Keratinocyte (primary cell): ENCODE results near the gene UFSP1. TPM values are rescaled to one million over a fixed set of nuclear protein-coding genes. Genes with fewer than 3 reads are reported as not detected.

ENCODE experiments used
- DNase-seq: peaks from one replicate; pipeline ENCODE4 v3.0.0-alpha.2; 2011; ENCODE audit warnings: low read depth, missing footprints, low spot score
- FAIRE-seq: peaks from 2 replicates; lab custom pipeline; 2011; peaks lifted over from hg19 to GRCh38; lab: Jason Lieb, UNC
- H2AFZ ChIP-seq: 2 replicates; pipeline ENCODE4 v1.6.0; 2012; ENCODE audit warnings: low read length, control low read depth, inconsistent platforms; ENCODE audit not compliant: control insufficient read depth
- H3K27ac ChIP-seq: 2 replicates; pipeline ENCODE4 v1.5.1; 2011; ENCODE audit warnings: low read length; ENCODE audit not compliant: control insufficient read depth, insufficient read depth
- H3K27me3 ChIP-seq: 3 replicates; pipeline ENCODE4 v1.6.0; 2011; ENCODE audit warnings: low read length; ENCODE audit not compliant: control insufficient read depth, insufficient read depth; ENCODE audit errors: extremely low read depth
- H3K36me3 ChIP-seq, 2 experiments: 2 replicates in 1 of 2; 3 replicates in 1 of 2; pipeline ENCODE4 v1.5.1; 2011; ENCODE audit warnings: low read length in 2 of 2, mild to moderate bottlenecking in 1 of 2; ENCODE audit not compliant: control insufficient read depth in 2 of 2, insufficient read depth in 2 of 2; ENCODE audit errors: extremely low read depth in 1 of 2
- H3K4me1 ChIP-seq: 3 replicates; pipeline ENCODE4 v1.5.1; 2011; ENCODE audit warnings: low read length; ENCODE audit not compliant: control insufficient read depth, insufficient read depth; ENCODE audit errors: extremely low read depth
- H3K4me2 ChIP-seq: 3 replicates; pipeline ENCODE4 v1.6.0; 2011; ENCODE audit warnings: low read depth, low read length; ENCODE audit not compliant: control insufficient read depth, insufficient read depth; ENCODE audit errors: extremely low read depth
- H3K4me3 ChIP-seq, 3 experiments: fragments of 200-600 bp in 1 of 3; sonication (generic) in 1 of 3; 2 replicates in 2 of 3; 3 replicates in 1 of 3; pipeline ENCODE4 v1.5.1; 2011 to 2016; ENCODE audit warnings: low read length in 3 of 3, mild to moderate bottlenecking in 3 of 3, control low read depth in 2 of 3, inconsistent platforms in 1 of 3, low read depth in 1 of 3, mixed read lengths in 1 of 3, mixed run types in 1 of 3, moderate library complexity in 1 of 3; ENCODE audit not compliant: control insufficient read depth in 2 of 3, insufficient read depth in 2 of 3; ENCODE audit errors: extremely low read depth in 1 of 3
- H3K79me2 ChIP-seq: 2 replicates; pipeline ENCODE4 v1.6.0; 2012; ENCODE audit warnings: low read length; ENCODE audit not compliant: control insufficient read depth, insufficient read depth
- H3K9ac ChIP-seq: 3 replicates; pipeline ENCODE4 v1.6.0; 2011; ENCODE audit warnings: low read length; ENCODE audit not compliant: control insufficient read depth, insufficient read depth; ENCODE audit errors: extremely low read depth
- H3K9me1 ChIP-seq: 3 replicates; pipeline ENCODE4 v1.6.0; 2011; ENCODE audit warnings: low read length; ENCODE audit not compliant: control insufficient read depth, insufficient read depth; ENCODE audit errors: extremely low read depth
- H3K9me3 ChIP-seq: 2 replicates; pipeline ENCODE4 v1.5.1; 2012; ENCODE audit warnings: low read depth, low read length; ENCODE audit not compliant: control insufficient read depth
- H4K20me1 ChIP-seq: 3 replicates; pipeline ENCODE4 v1.6.0; 2011; ENCODE audit warnings: low read length; ENCODE audit not compliant: control insufficient read depth, insufficient read depth; ENCODE audit errors: extremely low read depth
- EZH2 ChIP-seq: IDR thresholded peaks from one replicate; pipeline ENCODE4 v1.6.1; 2012; ENCODE audit warnings: inconsistent platforms, mild to moderate bottlenecking, low read length, moderate library complexity
- dilution Hi-C: fragments of 300-500 bp; cut with MboI; formaldehyde crosslinking; loops from one replicate; pipeline ENCODE4 v1.7.0; 2020; ENCODE audit warnings: low sequenced_read_pairs; ENCODE audit not compliant: extremely low pct_ligation_motif_present
- polyA plus RNA-seq, 5 experiments: library from polyadenylated mRNA; depleted of rRNA in 3 of 5; stranded (reverse) in 3 of 5; stranded (forward) in 1 of 5; unstranded in 1 of 5; fragments of >200 nt; gene quantifications; 1 replicate in 1 of 5; 2 replicates in 3 of 5; 3 replicates in 1 of 5; pipeline versions ENCODE4 v1.2.1 to v1.2.3, GENCODE V29; 2011 to 2012; ENCODE audit warnings: missing spikeins in 2 of 5, low read depth in 1 of 5, low replicate concordance in 1 of 5
- TF ChIP-seq, protein P1 (sequence below), 3 experiments: IDR thresholded peaks in 1 of 3; conservative IDR thresholded peaks in 1 of 3; optimal IDR thresholded peaks in 1 of 3; 2 replicates in 2 of 3; 3 replicates in 1 of 3; pipeline versions ENCODE3 to v1.5.1; 2011; ENCODE audit warnings: low read length in 3 of 3, mild to moderate bottlenecking in 3 of 3, moderate library complexity in 2 of 3, control low read depth in 1 of 3, inconsistent platforms in 1 of 3; ENCODE audit not compliant: insufficient read depth in 2 of 3; ENCODE audit errors: extremely low read depth in 1 of 3

The UFSP1 gene
- polyA plus RNA-seq, 1 donor (not counting 4 experiments of a cell fraction or from before 2014, with no cell fraction given): 1.0 TPM

DNA sequence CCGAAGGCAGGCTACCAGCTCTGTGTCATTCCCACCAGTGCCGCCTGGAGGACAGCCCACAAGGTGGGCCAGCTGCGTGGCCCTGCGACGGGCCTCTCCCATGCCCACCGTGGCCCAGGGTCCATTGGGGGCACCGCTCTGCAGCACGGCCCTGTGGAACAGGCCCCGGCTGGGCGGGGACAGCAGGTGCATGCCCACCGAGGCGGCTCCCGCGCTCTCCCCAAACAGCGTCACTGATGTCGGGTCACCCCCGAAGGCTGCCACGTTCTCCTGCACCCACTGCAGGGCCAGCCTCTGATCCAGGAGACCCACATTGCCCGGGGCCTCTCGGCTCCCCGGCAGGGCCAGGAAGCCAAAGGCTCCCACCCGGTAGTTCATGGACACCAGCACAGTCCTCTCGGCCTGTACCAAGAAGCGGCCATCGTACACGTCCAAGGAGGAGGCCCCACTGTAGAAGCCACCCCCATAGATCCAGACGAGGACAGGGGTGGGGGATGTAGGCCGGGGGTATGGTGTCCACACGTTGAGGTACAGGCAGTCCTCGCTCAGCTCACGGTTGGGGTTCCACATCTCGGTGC lies 3.9 kb upstream of the UFSP1 start:
- no peak overlapping the region for H3K9ac ChIP-seq
- no peaks in the 10 kb centered on the region for H3K9me1 ChIP-seq
- H3K27ac ChIP-seq: no peak overlapping the region
- H2AFZ ChIP-seq: no peak overlapping the region
- DNase-seq (no peak), FAIRE-seq (no peak)
- H3K4me2 ChIP-seq: no peak overlapping the region
- TF ChIP-seq, protein P1, sequence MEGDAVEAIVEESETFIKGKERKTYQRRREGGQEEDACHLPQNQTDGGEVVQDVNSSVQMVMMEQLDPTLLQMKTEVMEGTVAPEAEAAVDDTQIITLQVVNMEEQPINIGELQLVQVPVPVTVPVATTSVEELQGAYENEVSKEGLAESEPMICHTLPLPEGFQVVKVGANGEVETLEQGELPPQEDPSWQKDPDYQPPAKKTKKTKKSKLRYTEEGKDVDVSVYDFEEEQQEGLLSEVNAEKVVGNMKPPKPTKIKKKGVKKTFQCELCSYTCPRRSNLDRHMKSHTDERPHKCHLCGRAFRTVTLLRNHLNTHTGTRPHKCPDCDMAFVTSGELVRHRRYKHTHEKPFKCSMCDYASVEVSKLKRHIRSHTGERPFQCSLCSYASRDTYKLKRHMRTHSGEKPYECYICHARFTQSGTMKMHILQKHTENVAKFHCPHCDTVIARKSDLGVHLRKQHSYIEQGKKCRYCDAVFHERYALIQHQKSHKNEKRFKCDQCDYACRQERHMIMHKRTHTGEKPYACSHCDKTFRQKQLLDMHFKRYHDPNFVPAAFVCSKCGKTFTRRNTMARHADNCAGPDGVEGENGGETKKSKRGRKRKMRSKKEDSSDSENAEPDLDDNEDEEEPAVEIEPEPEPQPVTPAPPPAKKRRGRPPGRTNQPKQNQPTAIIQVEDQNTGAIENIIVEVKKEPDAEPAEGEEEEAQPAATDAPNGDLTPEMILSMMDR (optimal IDR thresholded peaks at IDR 0.05 in 1 of 3, IDR thresholded peaks at IDR 0.05 in 1 of 3, conservative IDR thresholded peaks at IDR 0.05 in 1 of 3; ENCODE audit: extremely low read depth in 1 of 3, insufficient read depth in 2 of 3, low read length in 3 of 3): no peak
- TF ChIP-seq EZH2: no peak
- peaks cover 30% of the 10 kb centered on the region for H3K4me1 ChIP-seq
- no peaks in the 10 kb centered on the region for H3K9me3 ChIP-seq
- peaks cover under 1 to 4% of the 10 kb centered on the region in 2 experiments for H3K36me3 ChIP-seq
- peaks cover 39% of the 10 kb centered on the region for H3K27me3 ChIP-seq
- H3K79me2 ChIP-seq: peaks cover 10% of the 10 kb centered on the region
- H4K20me1 ChIP-seq: peaks cover 2% of the 10 kb centered on the region
- dilution Hi-C loops: no loop called here
- no peak overlapping the region for H3K4me3 ChIP-seq

DNA sequence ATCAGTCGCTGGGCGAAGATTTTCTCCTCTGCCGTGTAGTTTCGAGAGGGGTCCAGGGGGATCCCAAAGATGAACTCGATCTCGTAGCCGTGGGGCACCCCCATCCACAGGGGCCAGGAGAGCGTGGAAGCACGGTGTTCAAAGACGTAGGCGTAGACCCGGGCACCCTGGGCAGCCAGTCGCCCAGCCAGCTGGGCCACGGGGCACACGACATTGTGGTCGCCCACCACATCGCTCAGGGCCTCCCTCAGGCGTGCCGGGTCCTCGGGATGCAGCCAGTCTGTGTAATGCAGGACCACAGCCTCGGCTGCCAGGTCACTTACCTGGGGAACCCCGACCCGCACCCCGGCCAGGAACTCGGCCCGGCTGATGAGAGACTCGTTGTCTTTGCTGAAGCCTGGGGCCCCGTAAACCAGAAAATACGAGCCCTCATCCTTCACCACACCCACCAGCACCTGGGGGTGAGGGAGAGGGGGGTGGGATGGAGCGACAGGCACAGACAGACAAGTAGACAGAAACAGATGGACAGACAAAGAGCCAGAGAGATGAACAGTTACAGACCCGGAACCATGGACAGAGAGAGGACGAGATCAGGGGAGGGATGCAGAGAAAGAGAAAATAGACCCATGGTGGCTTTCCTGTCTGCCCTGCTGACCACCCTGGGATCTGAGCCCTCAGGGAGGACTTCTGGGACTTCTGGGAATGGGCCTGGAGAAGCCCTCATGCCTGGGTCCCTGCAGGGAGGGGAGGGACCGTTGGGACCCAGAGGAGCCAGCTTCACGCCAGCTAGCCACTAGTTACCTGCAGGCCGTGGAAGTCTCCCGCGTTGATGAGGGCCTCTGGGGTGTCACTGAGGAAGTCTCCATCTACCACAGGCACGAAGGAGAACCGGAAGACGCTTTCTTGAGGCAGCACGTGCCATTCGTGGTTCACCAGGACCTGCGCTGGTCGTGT lies 3.1 kb upstream of the UFSP1 start:
- H3K9me1 ChIP-seq: no peaks in the 10 kb centered on the region
- H3K9ac ChIP-seq: no peak overlapping the region
- no peak overlapping the region for H2AFZ ChIP-seq
- no peak for FAIRE-seq
- H3K4me1 ChIP-seq: peaks cover 37% of the 10 kb centered on the region
- peaks cover 2% of the 10 kb centered on the region for H4K20me1 ChIP-seq
- no peak overlapping the region for H3K27ac ChIP-seq
- peaks cover 36% of the 10 kb centered on the region for H3K27me3 ChIP-seq
- no peak for TF ChIP-seq EZH2
- TF ChIP-seq, protein P1 (optimal IDR thresholded peaks at IDR 0.05 in 1 of 3, IDR thresholded peaks at IDR 0.05 in 1 of 3, conservative IDR thresholded peaks at IDR 0.05 in 1 of 3; ENCODE audit: extremely low read depth in 1 of 3, insufficient read depth in 2 of 3, low read length in 3 of 3): no peak
- H3K4me2 ChIP-seq: no peak overlapping the region
- peaks cover 18% of the 10 kb centered on the region for H3K79me2 ChIP-seq
- dilution Hi-C loops: no loop called here
- H3K36me3 ChIP-seq: peaks cover 6 to 11% of the 10 kb centered on the region in 2 experiments
- no peak overlapping the region for H3K4me3 ChIP-seq
- no peak for DNase-seq
- no peaks in the 10 kb centered on the region for H3K9me3 ChIP-seq
